ENCODE measurements around the gene OR51Q1.

- no peak for TF ChIP-seq CTCF (IDR thresholded peaks at IDR 0.05)
- TF ChIP-seq EZH2 (IDR thresholded peaks at IDR 0.05), result no peak
- TF ChIP-seq EZH2phosphoT487 (IDR thresholded peaks at IDR 0.05), result no peak
Measured at GRCh38 chr11:5423131-5423530, 1.2 kb downstream of the OR51Q1 start.

Data from neural progenitor cell (in vitro differentiated cells).